Retinal pigment epithelial cell (primary cell): ENCODE results near the gene KCNQ1.

ENCODE experiments used
- DNase-seq: peaks from one replicate; pipeline ENCODE4 v3.0.0-alpha.2; 2010; ENCODE audit warnings: low read depth
- H3K4me3 ChIP-seq: 2 replicates; pipeline ENCODE4 v1.5.1; 2011; ENCODE audit warnings: mild to moderate bottlenecking, low read length, control low read depth, moderate library complexity
- TF ChIP-seq, protein P1 (sequence below): conservative IDR thresholded peaks from 2 replicates; pipeline ENCODE4 v1.5.1; 2011; ENCODE audit warnings: low read depth, low read length, control low read depth, inconsistent platforms

Gene KCNQ1

GRCh38 chr11:2552210-2552609, 107.4 kb downstream of the KCNQ1 start:
- H3K4me3 ChIP-seq, result no peak overlapping the region
- TF ChIP-seq, protein P1, sequence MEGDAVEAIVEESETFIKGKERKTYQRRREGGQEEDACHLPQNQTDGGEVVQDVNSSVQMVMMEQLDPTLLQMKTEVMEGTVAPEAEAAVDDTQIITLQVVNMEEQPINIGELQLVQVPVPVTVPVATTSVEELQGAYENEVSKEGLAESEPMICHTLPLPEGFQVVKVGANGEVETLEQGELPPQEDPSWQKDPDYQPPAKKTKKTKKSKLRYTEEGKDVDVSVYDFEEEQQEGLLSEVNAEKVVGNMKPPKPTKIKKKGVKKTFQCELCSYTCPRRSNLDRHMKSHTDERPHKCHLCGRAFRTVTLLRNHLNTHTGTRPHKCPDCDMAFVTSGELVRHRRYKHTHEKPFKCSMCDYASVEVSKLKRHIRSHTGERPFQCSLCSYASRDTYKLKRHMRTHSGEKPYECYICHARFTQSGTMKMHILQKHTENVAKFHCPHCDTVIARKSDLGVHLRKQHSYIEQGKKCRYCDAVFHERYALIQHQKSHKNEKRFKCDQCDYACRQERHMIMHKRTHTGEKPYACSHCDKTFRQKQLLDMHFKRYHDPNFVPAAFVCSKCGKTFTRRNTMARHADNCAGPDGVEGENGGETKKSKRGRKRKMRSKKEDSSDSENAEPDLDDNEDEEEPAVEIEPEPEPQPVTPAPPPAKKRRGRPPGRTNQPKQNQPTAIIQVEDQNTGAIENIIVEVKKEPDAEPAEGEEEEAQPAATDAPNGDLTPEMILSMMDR, result no peak
- no peak for DNase-seq

DNA sequence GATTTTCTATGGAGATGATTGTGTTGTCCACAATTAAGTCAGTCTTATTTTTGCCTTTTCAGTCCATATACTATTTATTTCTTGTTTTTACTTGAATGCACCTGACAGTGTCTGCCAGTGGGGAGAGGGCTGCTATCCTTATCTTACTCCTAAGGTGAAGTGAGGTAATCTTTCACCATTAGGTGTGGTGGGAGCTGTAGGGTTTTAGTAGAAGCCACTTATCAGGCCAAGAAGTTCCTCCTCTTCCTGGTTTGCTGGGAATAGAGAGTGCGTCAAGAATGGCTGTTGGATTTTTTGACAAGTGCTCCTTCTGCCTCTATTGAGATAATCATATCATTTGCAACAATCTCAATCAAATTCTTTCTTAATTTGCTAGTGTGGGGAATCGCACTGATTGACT, 108.4 kb downstream of the KCNQ1 start:
- DNase-seq, result no peak
- H3K4me3 ChIP-seq, result no peak overlapping the region
- TF ChIP-seq, protein P1, result no peak

DNA sequence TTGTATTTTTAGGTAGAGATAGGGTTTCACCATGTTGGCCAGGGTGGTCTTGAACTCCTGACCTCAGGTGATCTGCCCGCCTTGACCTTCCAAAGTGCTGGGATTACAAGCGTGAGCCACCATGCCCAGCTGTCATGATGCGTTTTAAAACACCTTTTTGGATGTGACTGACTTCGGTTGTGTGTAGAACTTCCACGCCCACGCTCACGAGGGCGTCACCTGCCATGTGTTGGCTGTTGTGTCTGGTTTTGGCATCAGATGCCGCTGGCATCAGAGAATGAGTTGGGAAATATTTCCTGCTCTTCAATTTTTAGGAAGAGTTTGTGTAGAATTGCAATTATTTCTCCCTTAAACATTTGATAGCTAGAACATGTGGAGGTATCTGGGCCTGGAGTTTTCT, 109.1 kb downstream of the KCNQ1 start:
- DNase-seq, result no peak
- H3K4me3 ChIP-seq, result no peak overlapping the region
- TF ChIP-seq, protein P1, result no peak

- TF ChIP-seq, protein P1, result no peak
- DNase-seq, result no peak
- H3K4me3 ChIP-seq, result no peak overlapping the region
Measured at GRCh38 chr11:2554338-2555207, 109.8 kb downstream of the KCNQ1 start.

GRCh38 chr11:2555336-2555735, 110.5 kb downstream of the KCNQ1 start:
- TF ChIP-seq, protein P1, result no peak
- DNase-seq, result no peak
- H3K4me3 ChIP-seq, result no peak overlapping the region

DNA sequence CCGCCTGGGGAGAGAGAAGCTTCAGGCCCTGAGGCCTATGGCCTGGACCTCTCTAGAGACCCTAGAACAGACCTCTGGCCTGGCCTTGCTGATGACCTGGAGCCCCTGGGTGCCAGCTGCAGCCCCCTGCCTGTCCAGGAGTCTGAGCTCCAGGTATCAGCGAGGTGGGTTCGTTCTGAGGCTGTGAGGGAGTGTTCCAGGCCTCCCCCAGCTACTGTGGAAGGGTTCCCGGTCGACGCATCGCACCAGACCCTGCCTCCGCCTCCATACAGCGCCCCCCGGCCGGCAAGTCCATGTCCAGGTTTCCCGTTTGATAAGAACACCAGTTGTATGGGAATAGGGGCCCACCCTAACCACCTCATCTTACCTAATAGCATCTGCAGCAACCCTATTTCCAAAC, 111.1 kb downstream of the KCNQ1 start:
- TF ChIP-seq, protein P1, result no peak
- DNase-seq, result no peak
- no peak overlapping the region for H3K4me3 ChIP-seq

DNA sequence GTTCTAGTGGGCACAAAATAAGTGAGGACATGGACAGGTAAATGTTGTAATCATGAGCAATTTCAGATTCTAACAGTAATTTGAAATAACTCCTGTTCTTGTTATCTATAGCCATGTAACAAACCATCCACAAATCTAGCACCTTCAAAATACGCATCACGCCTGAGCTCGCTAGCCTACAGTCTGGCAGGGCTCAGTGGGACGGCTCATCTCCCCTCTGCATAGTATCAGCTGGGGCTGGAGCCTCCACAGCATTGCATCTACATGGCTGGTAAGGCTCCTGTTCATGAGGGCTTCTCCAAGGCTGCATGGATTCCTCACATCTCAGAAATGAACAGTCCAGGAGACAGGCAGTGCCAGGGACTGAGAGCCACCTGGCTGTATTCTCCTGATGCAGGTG, 112.6 kb downstream of the KCNQ1 start:
- TF ChIP-seq, protein P1, result no peak
- DNase-seq, result no peak
- H3K4me3 ChIP-seq, result no peak overlapping the region
